Endothelial cell (in vitro differentiated cells): ENCODE data around the gene SKAP1. TPM values are rescaled to one million over a fixed set of nuclear protein-coding genes. Genes with fewer than 3 reads are reported as not detected.

Experiments
- DNase-seq: peaks from one replicate; pipeline ENCODE4 v3.0.0; 2021; ENCODE audit warnings: low spot score
- H3K27ac Mint-ChIP-seq: one replicate; pipeline ENCODE4 v1.8.0; 2021; ENCODE audit warnings: mixed read lengths, inconsistent platforms; ENCODE audit not compliant: unreplicated experiment
- H3K27me3 Mint-ChIP-seq: one replicate; pipeline ENCODE4 v1.8.0; 2021; ENCODE audit warnings: mild to moderate bottlenecking, moderate library complexity, mixed read lengths, inconsistent platforms; ENCODE audit not compliant: unreplicated experiment
- H3K36me3 Mint-ChIP-seq: one replicate; pipeline ENCODE4 v1.8.0; 2021; ENCODE audit warnings: mild to moderate bottlenecking, low read depth, mixed read lengths, inconsistent platforms; ENCODE audit not compliant: unreplicated experiment
- H3K4me1 Mint-ChIP-seq: one replicate; pipeline ENCODE4 v1.8.0; 2021; ENCODE audit warnings: mild to moderate bottlenecking, mixed read lengths, inconsistent platforms; ENCODE audit not compliant: unreplicated experiment
- H3K4me3 Mint-ChIP-seq: one replicate; pipeline ENCODE4 v1.8.0; 2021; ENCODE audit warnings: mild to moderate bottlenecking, mixed read lengths, inconsistent platforms; ENCODE audit not compliant: unreplicated experiment
- H3K9me3 Mint-ChIP-seq: one replicate; pipeline ENCODE4 v1.8.0; 2021; ENCODE audit warnings: mixed read lengths, inconsistent platforms; ENCODE audit not compliant: unreplicated experiment
- CTCF ChIP-seq: fragments of 200-600 bp; sonication (generic); IDR thresholded peaks from one replicate; pipeline ENCODE4 v1.5.0; 2021; ENCODE audit warnings: antibody characterized with exemption; ENCODE audit not compliant: unreplicated experiment
- total RNA-seq: library from RNA; stranded (reverse); fragmentation: NEBNext Ultra II Directional; extraction: Animal tissue kit (Norgen Biotek cat#: 25700); gene quantifications from one replicate; pipeline ENCODE4 v1.2.1, GENCODE V29; 2021; ENCODE audit not compliant: unreplicated experiment

SKAP1 gene
- total RNA-seq, 1 donor from 2014 or later = 2.1 TPM

DNA sequence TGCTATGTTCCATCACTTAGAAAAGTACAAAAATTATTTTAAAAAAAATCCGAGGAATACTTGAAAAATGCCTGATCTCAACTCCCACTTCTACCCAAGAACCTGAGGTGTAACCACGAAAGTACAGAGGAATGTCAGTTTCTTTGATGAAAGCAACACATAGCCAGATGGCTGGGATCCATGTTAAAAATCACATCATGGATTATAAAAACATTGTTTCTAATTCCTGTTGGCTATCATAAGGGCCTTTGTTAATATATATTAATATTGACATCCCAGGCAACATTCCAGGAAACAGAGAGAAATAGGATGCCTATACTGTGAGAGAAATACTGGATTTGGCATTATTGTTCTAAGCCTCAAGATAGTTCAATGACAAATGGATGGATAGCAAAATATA lies 115.3 kb downstream of the SKAP1 start:
- Mint-ChIP-seq H3K9me3 (no peaks in the 10 kb centered on the region), H3K4me3 (no peak overlapping the region), H3K4me1 (peaks cover 2% of the 10 kb centered on the region), H3K27me3 (peaks cover 1% of the 10 kb centered on the region), H3K27ac (no peak overlapping the region), H3K36me3 (no peaks in the 10 kb centered on the region)
- no peak for TF ChIP-seq CTCF
- no peak for DNase-seq

GRCh38 chr17:48313096-48313755 lies 116.8 kb downstream of the SKAP1 start:
- peaks cover 1% of the 10 kb centered on the region for H3K27me3 Mint-ChIP-seq
- TF ChIP-seq CTCF = no peak

DNA sequence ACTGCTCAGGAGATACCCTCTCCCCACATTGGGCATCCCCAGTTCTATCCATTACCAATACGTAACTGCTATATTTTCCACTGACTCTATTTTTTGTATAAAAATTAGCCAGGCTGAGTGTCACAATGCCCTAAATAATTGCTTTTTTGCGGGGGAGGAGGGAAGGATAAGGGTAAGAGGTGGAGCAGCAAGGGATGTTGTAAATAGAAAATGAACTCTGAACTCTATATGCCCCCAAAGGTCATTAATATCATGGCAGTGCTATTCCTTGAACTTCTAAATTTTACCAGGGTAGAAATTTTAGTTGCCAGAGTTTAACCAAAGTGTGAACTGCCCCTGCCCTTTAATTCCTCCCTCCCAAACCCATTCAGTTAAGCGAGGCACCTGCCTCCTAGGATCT lies 118.7 kb downstream of the SKAP1 start:
- Mint-ChIP-seq H3K9me3 (no peaks in the 10 kb centered on the region), H3K36me3 (no peaks in the 10 kb centered on the region), H3K27ac (no peak overlapping the region), H3K4me1 (peaks cover 2% of the 10 kb centered on the region), H3K4me3 (no peak overlapping the region), H3K27me3 (peaks cover 1% of the 10 kb centered on the region)
- no peak for TF ChIP-seq CTCF
- no peak for DNase-seq

More at GRCh38 chr17:48313096-48313755, 116.8 kb downstream of the SKAP1 start:
- DNase-seq = no peak
- H3K4me3 Mint-ChIP-seq = no peak overlapping the region
- peaks cover 2% of the 10 kb centered on the region for H3K4me1 Mint-ChIP-seq
- H3K9me3 Mint-ChIP-seq = no peaks in the 10 kb centered on the region
- no peaks in the 10 kb centered on the region for H3K36me3 Mint-ChIP-seq
- H3K27ac Mint-ChIP-seq = no peak overlapping the region

DNA sequence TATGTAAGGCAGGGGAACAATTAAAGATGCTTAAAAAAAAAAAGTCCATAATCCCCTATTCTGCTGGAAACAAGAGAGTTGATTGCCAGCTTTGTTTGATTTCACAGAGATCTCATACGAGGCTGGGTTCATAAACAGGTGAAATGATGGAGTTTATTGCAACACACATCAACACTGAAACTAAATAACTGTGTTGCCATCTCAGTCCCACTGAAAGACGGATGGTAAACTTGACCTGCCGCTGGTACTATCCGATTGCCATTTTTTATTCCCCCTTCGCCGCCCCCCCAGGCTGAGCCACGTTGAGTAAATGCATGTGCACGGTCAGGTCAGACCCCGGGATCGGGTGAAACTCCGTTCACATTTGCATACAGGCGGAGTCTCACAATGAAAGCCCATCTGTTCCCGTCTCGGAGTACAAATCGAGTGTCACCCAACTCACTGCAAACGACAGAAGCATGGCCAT lies 119.2 kb downstream of the SKAP1 start:
- H3K27ac Mint-ChIP-seq = no peak overlapping the region
- H3K4me1 Mint-ChIP-seq = peaks cover 2% of the 10 kb centered on the region
- H3K4me3 Mint-ChIP-seq = peak overlapping the region; percentile 13
- H3K36me3 Mint-ChIP-seq = no peaks in the 10 kb centered on the region
- H3K27me3 Mint-ChIP-seq = peaks cover 1% of the 10 kb centered on the region
- DNase-seq = no peak
- no peak for TF ChIP-seq CTCF
- H3K9me3 Mint-ChIP-seq = no peaks in the 10 kb centered on the region

DNA sequence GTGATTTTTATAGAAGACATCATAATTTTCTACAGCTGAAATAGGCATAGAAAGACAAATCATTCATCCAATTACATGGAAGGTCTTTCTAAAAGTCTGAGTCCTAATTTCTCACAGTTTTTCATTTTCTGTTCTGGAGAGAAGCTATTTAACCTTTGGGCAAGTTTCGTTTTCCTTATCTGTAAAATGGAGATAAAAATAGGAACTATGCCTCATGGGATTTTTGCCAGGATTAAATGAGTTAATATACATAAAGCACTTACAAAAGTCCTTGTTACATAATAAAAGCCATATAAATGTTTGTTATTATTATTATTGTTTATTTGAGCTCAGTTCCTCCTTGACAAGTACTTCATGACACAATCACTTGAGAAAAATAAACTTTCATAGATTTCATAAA lies 121.4 kb downstream of the SKAP1 start:
- Mint-ChIP-seq H3K27me3 (peaks cover 1% of the 10 kb centered on the region), H3K9me3 (no peaks in the 10 kb centered on the region)
- no peak for DNase-seq

More for the DNA sequence above, 121.4 kb downstream of the SKAP1 start:
- Mint-ChIP-seq H3K4me3 (no peak overlapping the region), H3K36me3 (no peaks in the 10 kb centered on the region), H3K27ac (no peak overlapping the region), H3K4me1 (peaks cover 6% of the 10 kb centered on the region)
- no peak for TF ChIP-seq CTCF
